Activated CD8-positive, alpha-beta T cell treated with anti-CD3 and anti-CD28 coated beads, Interleukin-2, amount 10 ng/mL, durations not matched to agents 7 days and 5 days (primary cell): ENCODE results near the gene CMTM2. TPM values are rescaled to one million over a fixed set of nuclear protein-coding genes. Genes with fewer than 3 reads are reported as not detected.
A peak's percentile ranks its signal among the peaks of the same experiment; 100 is the strongest.
"Not testable (repeated sequence)": the region's sequence is repeated elsewhere in the genome, so short reads cannot be mapped to it uniquely, and the experiment has no call there.

Experiments
- ATAC-seq: fragments of 150-1000 bp; cut with Tn5 transposase; one replicate; pipeline ENCODE4 v1.10.0; 2021; ENCODE audit warnings: moderate library complexity
- CTCF ChIA-PET: fragments of 350-600 bp; sonication (Branson Sonifier 250); formaldehyde crosslinking; loops from one replicate; lab custom pipeline; 2021; ENCODE audit warnings: antibody characterized with exemption; lab: Charles Lee
- POLR2A ChIA-PET: fragments of 350-600 bp; sonication (Branson Sonifier 250); formaldehyde crosslinking; loops from one replicate; lab custom pipeline; 2021; ENCODE audit warnings: antibody characterized with exemption; lab: Charles Lee
- DNase-seq: peaks from one replicate; pipeline ENCODE4 v3.0.0-alpha.2; 2020
- H3K27ac Mint-ChIP-seq: one replicate; pipeline ENCODE4 v1.8.0; 2021; ENCODE audit warnings: mild to moderate bottlenecking, mixed read lengths
- H3K27me3 Mint-ChIP-seq: one replicate; pipeline ENCODE4 v1.8.0; 2021; ENCODE audit warnings: low read depth, mixed read lengths
- H3K36me3 Mint-ChIP-seq: one replicate; pipeline ENCODE4 v1.8.0; 2021; ENCODE audit warnings: low read depth, mixed read lengths
- H3K4me1 Mint-ChIP-seq: one replicate; pipeline ENCODE4 v1.8.0; 2021; ENCODE audit warnings: low read depth, mixed read lengths
- H3K4me3 Mint-ChIP-seq: one replicate; pipeline ENCODE4 v1.8.0; 2021; ENCODE audit warnings: mild to moderate bottlenecking, mixed read lengths
- H3K9me3 Mint-ChIP-seq: one replicate; pipeline ENCODE4 v1.8.0; 2022; ENCODE audit warnings: mixed read lengths; ENCODE audit not compliant: insufficient read depth
- total RNA-seq, 2 experiments: library from RNA; stranded (reverse); gene quantifications; one replicate each; pipeline ENCODE4 v1.2.3, GENCODE V29; 2021

The CMTM2 gene
- total RNA-seq, 2 experiments from 2014 or later, result 0.68 to 0.82 TPM

DNA sequence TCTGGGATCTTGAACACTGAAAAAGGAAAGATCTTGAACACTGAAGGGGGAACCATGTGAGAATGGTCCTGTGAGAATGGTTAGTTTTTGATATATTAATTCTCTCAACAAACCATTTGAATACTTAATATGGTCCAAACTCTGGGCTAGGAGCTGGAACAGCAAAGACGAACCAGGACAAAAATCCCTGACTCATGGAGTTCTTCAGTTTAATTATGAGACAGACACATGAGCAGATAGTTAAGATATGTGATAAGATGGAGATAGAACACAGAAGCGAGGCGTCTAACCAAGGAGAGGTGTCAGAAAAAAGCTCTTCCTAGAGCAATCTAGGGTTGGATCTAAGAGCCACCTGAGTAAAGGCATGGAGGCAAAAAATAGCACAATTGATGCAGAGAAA, 25.2 kb upstream of the CMTM2 start:
- DNase-seq, result no peak
- peaks cover 75% of the 10 kb centered on the region for H3K4me1 Mint-ChIP-seq
- H3K27me3 Mint-ChIP-seq, result no peaks in the 10 kb centered on the region
- no peak for ATAC-seq
- H3K27ac Mint-ChIP-seq, result peak overlapping the region; percentile 92
- POLR2A ChIA-PET, result interaction anchor here (1.7 to 9.3 kb wide), 3 partner anchors 29 to 54 kb away, joined by 7 to 136 read pairs (median 16); no protein-coding TSS in a partner anchor
- CTCF ChIA-PET, result interaction anchor here (1.2 to 5.3 kb wide), 6 partner anchors 9 to 147 kb away, joined by 5 to 63 read pairs (median 14); no protein-coding TSS in a partner anchor
- peak overlapping the region; percentile 90 for H3K4me3 Mint-ChIP-seq
- H3K36me3 Mint-ChIP-seq, result peaks cover 52% of the 10 kb centered on the region
- no peaks in the 10 kb centered on the region for H3K9me3 Mint-ChIP-seq

DNA sequence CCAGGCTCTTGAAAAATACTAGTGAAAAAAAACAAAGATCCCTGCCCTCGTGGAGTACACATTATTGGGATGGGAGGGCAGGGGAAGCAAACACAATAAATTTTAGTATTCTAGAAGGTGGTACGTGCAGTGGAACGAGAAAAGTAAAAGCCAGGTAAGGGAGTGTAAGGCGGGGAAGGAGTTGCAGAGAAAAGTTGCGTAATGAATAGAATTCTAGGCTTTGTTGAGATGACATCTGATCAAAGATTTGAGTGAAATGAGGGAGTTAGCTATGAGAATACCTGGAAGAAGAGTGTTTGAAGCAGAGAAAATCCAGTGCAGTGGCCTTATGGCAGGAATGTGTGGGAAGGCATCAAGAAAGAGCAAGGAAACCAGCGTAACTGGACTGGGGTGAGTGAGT, 24.8 kb upstream of the CMTM2 start:
- DNase-seq (no peak), ATAC-seq (no peak)
- Mint-ChIP-seq H3K4me3 (peak overlapping the region; percentile 90), H3K4me1 (peaks cover 75% of the 10 kb centered on the region), H3K9me3 (no peaks in the 10 kb centered on the region), H3K36me3 (peaks cover 57% of the 10 kb centered on the region), H3K27ac (peak overlapping the region; percentile 1), H3K27me3 (no peaks in the 10 kb centered on the region)
- CTCF ChIA-PET, result interaction anchor here (1.2 to 5.3 kb wide), 6 partner anchors 8 to 148 kb away, joined by 5 to 63 read pairs (median 14); no protein-coding TSS in a partner anchor
- POLR2A ChIA-PET, result interaction anchor here (9.3 kb wide), 1 partner anchor 29 kb away, joined by 136 read pairs; no protein-coding TSS in a partner anchor

DNA sequence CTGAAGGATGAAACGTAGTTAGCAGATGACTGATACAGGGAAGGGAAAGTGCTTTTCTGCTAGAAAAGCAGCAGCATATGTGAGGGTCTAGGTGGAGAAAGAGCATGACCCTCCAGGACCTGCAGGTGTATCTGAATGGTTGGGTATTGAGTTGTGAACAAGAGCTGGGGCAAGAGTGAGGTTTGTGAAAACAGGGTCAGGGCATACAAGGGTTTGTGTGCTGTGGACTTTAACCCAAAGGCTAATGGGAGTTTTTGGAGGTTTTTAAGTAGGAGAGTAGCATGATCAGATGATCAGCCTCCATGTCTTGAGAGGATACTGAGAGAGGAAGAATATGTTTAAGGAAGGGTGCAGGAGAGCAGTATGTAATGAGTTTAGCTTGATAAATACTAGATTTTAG, 19.2 kb upstream of the CMTM2 start:
- POLR2A ChIA-PET, result no interaction called here
- no peak for ATAC-seq
- CTCF ChIA-PET, result interaction anchor here (0.6 to 2.2 kb wide), 8 partner anchors 9 to 187 kb away, joined by 3 to 11 read pairs (median 4); no protein-coding TSS in a partner anchor
- Mint-ChIP-seq H3K4me3 (no peak overlapping the region), H3K4me1 (peaks cover 80% of the 10 kb centered on the region), H3K9me3 (no peaks in the 10 kb centered on the region), H3K27me3 (no peaks in the 10 kb centered on the region), H3K27ac (peak overlapping the region; percentile 18), H3K36me3 (peaks cover 74% of the 10 kb centered on the region)
- no peak for DNase-seq

DNA sequence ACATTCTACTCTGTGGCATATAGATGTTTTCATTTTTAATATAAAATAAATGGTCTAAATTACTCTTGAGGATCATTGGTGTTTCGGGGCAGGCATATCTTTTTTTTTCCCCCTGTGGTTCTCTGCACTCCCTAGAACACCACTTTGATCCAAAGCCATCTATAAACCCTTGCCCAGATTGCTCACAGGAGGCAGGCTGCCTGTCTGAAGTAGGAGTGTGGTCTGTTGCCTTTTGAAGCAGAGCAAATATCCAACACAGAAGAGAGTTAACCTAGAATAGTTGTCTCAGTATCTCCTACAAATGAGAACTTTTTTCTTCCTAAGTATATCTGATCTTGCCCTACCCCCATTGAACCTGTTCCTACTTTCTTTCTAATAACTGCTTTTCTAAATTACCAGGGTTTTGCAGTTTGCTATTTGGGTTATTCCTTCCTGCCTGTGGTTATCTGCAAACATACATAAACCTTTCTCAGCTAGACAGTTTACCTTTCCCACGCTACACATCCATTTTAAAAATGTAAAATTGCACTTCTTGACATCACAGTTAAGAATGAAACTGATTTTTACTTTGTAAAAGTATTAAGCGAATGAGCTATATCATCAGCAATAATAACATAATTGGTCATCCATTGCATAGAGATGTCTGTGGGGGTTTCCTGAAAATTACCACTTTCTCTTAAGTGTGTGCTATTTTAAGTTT, 17.7 kb upstream of the CMTM2 start:
- peaks cover 66% of the 10 kb centered on the region for H3K4me1 Mint-ChIP-seq
- DNase-seq, result no peak
- ChIA-PET CTCF (interaction anchor here (0.9 to 4.5 kb wide), 18 partner anchors 9 to 307 kb away, joined by 3 to 48 read pairs (median 12); partner anchors contain the start of genes CKLF, NAE1 and TK2), POLR2A (interaction anchor here (0.6 to 4.0 kb wide), 3 partner anchors 10 to 134 kb away, joined by 3 to 24 read pairs (median 4); partner anchors contain the start of gene CKLF)
- H3K9me3 Mint-ChIP-seq, result no peaks in the 10 kb centered on the region
- no peaks in the 10 kb centered on the region for H3K27me3 Mint-ChIP-seq
- H3K27ac Mint-ChIP-seq, result peak overlapping the region; percentile 72
- no peak for ATAC-seq
- peaks cover 75% of the 10 kb centered on the region for H3K36me3 Mint-ChIP-seq
- peak overlapping the region; percentile 31 for H3K4me3 Mint-ChIP-seq

DNA sequence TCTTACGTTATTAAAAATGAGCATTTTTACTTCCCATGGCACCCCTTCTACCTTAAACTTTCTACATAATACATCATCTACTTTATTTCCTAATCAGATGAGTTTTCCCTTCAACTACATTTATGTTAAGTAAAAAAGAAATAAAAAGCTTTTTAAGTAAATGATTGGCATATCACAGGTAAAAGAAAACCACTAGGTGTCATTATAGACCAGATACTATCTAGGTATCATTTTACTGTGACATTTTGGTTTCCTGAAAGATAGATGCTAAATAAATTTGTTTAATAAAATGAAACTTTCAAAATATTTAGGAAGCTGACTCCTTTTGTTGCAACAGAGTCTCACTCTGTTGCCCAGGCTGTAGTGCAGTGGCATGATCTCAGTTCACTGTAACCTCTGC, 16.9 kb upstream of the CMTM2 start:
- Mint-ChIP-seq H3K4me1 (peaks cover 65% of the 10 kb centered on the region), H3K36me3 (peaks cover 81% of the 10 kb centered on the region), H3K27me3 (no peaks in the 10 kb centered on the region), H3K4me3 (no peak overlapping the region), H3K27ac (no peak overlapping the region), H3K9me3 (no peaks in the 10 kb centered on the region)
- ChIA-PET CTCF (interaction anchor here (0.8 to 4.5 kb wide), 23 partner anchors 8 to 306 kb away, joined by 3 to 48 read pairs (median 9); partner anchors contain the start of genes CKLF, CMTM2, NAE1 and TK2), POLR2A (interaction anchor here (1.3 to 4.0 kb wide), 3 partner anchors 9 to 42 kb away, joined by 3 to 24 read pairs (median 13); partner anchors contain the start of genes CKLF and CMTM3)
- ATAC-seq, result no peak
- no peak for DNase-seq

DNA sequence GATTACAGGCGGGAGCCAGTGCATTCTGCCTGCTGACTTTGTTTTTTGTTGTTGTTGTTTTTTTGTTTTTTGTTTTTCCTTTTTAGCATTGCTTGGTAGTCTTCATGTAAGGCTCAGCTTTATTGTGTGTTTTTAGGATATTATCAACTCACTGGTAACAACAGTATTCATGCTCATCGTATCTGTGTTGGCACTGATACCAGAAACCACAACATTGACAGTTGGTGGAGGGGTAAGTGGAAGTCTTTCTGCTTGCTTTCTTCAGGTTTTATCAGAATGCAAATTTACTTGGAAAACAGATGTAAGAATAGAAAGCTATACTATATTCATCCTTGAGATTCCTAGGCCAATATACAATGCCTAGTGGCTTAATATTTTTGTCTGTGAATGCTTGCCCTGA, 16.3 kb upstream of the CMTM2 start:
- Mint-ChIP-seq H3K36me3 (peaks cover 83% of the 10 kb centered on the region), H3K4me1 (peaks cover 64% of the 10 kb centered on the region), H3K9me3 (no peaks in the 10 kb centered on the region), H3K27ac (peak overlapping the region; percentile 50), H3K27me3 (no peaks in the 10 kb centered on the region), H3K4me3 (no peak overlapping the region)
- POLR2A ChIA-PET, result interaction anchor here (1.3 to 4.0 kb wide), 3 partner anchors 9 to 41 kb away, joined by 3 to 24 read pairs (median 13); partner anchors contain the start of genes CKLF and CMTM3
- no peak for DNase-seq
- ATAC-seq, result no peak
- CTCF ChIA-PET, result interaction anchor here (0.8 to 4.5 kb wide), 26 partner anchors 7 to 305 kb away, joined by 3 to 48 read pairs (median 7); partner anchors contain the start of genes CKLF, CMTM2, NAE1 and TK2

DNA sequence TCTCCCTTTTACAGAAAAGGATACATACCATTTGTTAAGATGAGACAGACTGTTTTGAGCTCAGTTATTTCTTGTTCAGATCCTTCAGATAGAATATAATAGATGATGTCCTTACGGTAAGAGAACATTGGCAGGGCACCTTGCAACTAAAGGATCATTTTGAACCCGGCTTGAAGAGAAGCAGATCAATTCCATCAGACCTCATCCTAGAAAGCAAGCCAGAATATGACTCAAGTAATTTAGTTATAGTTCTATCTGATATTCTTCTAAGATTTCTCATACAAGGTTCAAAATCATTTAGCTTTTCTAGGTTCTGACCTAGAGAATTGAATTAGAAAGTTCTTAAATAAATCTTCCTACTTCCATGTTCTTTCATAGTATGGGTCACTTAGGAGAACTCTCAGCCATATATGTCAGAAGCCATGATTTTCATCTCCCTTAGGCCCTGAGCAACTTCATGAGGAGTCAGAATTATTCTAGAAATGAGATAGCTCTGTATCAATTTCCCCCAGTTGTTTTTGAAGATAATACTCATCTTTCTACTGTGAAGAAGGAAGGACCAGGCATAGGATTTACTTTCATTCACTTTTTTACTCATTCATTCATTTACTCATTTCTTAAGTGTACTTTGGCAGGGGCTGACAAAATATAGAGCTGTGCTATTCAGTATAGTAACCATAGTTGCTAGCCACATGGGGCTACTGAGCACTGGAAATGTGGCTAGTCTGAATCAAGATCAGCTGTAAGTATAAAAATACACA, 15.5 kb upstream of the CMTM2 start:
- H3K27me3 Mint-ChIP-seq, result no peaks in the 10 kb centered on the region
- ChIA-PET CTCF (interaction anchor here (0.6 to 4.5 kb wide), 27 partner anchors 8 to 304 kb away, joined by 3 to 48 read pairs (median 5); partner anchors contain the start of genes CKLF, CMTM2, DYNC1LI2 and NAE1), POLR2A (interaction anchor here (1.1 to 4.0 kb wide), 3 partner anchors 12 to 40 kb away, joined by 3 to 24 read pairs (median 13); partner anchors contain the start of genes CKLF and CMTM3)
- no peak overlapping the region for H3K27ac Mint-ChIP-seq
- peaks cover 57% of the 10 kb centered on the region for H3K4me1 Mint-ChIP-seq
- no peak overlapping the region for H3K4me3 Mint-ChIP-seq
- no peaks in the 10 kb centered on the region for H3K9me3 Mint-ChIP-seq
- no peak for ATAC-seq
- peaks cover 76% of the 10 kb centered on the region for H3K36me3 Mint-ChIP-seq
- DNase-seq, result no peak

DNA sequence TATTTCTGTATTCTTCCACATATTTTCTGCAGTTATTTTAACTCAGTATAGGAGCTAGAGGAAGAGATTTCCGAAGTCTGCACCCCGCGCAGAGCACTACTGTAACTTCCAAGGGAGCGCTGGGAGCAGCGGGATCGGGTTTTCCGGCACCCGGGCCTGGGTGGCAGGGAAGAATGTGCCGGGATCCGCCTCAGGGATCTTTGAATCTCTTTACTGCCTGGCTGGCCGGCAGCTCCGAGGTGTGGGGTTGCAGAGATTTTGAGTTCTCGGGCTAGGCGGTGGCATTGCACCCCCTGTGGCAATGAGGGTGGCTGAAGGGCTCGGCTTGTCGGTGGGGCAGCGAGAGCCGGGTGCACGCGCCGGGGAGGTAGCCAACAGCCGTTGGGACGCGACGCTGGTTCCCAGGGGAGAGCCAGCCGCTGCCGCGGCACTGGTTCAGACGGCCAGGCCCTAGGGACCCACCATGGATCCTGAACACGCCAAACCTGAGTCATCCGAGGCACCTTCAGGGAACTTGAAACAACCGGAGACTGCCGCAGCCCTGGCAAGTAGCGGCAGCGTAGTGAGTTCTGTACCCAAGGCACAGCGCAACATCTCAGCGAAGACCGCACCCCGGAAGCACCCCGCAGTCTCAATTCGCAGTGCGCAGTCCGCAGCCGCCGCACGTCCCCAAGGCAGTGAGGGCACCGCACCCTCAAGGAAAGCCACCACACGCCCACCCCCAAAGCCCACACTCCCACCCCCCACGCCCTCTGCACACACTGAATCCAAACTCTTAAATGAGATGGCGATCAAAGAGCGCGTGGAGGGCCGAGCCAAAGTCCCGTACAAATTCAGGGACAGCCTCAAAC, 13.0 kb upstream of the CMTM2 start, which contains the start of gene CMTM1:
TSS of gene CMTM1 (plus strand) at position 389 of the 851 bp plus-strand sequence. CDS start at position 464, 75 bp downstream.
- no peak within 1 kb of the TSS for H3K4me3 Mint-ChIP-seq
- peaks cover 38% of the 10 kb centered on the region for H3K4me1 Mint-ChIP-seq
- H3K9me3 Mint-ChIP-seq, result no peaks in the 10 kb centered on the region
- CTCF ChIA-PET, result interaction anchor here (0.8 to 1.0 kb wide), 2 partner anchors 14 to 17 kb away, joined by 3 read pairs; partner anchors contain the start of gene CKLF
- peaks cover 66% of the 10 kb centered on the region for H3K36me3 Mint-ChIP-seq
- ATAC-seq, result no peak
- POLR2A ChIA-PET, result no interaction called here
- no peaks in the 10 kb centered on the region for H3K27me3 Mint-ChIP-seq
- H3K27ac Mint-ChIP-seq, result no peak within 1 kb of the TSS
- no peak for DNase-seq

DNA sequence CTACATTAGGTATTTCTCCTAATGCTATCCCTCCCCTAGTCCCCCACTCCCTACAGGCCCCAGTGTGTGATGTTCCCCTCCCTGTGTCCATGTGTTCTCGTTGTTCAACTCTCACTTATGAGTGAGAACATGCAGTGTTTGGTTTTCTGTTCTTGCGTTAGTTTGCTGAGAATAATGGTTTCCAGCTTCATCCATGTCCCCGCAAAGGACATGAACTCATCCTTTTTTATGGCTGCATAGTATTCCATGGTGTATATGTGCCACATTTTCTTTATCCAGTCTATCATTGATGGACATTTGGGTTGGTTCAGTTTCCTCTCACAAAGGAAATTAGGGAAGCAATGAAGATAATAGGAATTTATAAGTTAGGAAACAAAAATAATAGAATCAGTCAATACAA, 12.0 kb upstream of the CMTM2 start:
- H3K27me3 Mint-ChIP-seq, CTCF ChIA-PET, H3K4me3 Mint-ChIP-seq, H3K27ac Mint-ChIP-seq, DNase-seq, ATAC-seq, H3K9me3 Mint-ChIP-seq, POLR2A ChIA-PET: not testable (repeated sequence)
- Mint-ChIP-seq H3K4me1 (peaks cover 37% of the 10 kb centered on the region), H3K36me3 (peaks cover 65% of the 10 kb centered on the region)

DNA sequence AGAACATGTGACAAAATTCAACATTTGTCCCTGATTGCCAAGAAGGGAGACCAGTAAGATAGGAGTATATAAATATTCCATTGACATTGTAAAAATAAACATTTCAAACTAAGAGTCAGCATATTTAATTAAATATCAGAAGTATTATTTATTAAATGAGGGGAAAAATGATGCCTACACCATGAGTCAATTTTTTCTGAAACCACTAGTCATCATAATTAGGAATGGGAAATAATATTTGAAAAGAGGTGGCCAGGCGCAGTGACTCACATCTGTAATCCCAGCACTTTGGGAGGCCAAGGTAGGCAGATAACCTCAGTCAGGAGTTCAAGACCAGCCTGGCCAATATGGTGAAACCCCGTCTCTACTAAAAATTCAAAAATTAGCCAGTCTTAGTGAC, 10.9 kb upstream of the CMTM2 start:
- Mint-ChIP-seq H3K27ac (no peak overlapping the region), H3K4me3 (no peak overlapping the region), H3K9me3 (no peaks in the 10 kb centered on the region), H3K27me3 (no peaks in the 10 kb centered on the region), H3K4me1 (peaks cover 28% of the 10 kb centered on the region), H3K36me3 (peaks cover 58% of the 10 kb centered on the region)
- CTCF ChIA-PET, result interaction anchor here (0.8 kb wide), 1 partner anchor 14 kb away, joined by 3 read pairs; no protein-coding TSS in a partner anchor
- POLR2A ChIA-PET, result no interaction called here
- ATAC-seq (no peak), DNase-seq (no peak)
